GM18520 (cell line): Measurements from ENCODE around the gene MAST4.
A peak's percentile ranks its signal among the peaks of the same experiment; 100 is the strongest.

Source experiments
- ATAC-seq: cut with Tn5 transposase; IDR thresholded peaks from one replicate; pipeline ENCODE4 v1.9.1; 2021; ENCODE audit not compliant: unreplicated experiment

The MAST4 gene

DNA sequence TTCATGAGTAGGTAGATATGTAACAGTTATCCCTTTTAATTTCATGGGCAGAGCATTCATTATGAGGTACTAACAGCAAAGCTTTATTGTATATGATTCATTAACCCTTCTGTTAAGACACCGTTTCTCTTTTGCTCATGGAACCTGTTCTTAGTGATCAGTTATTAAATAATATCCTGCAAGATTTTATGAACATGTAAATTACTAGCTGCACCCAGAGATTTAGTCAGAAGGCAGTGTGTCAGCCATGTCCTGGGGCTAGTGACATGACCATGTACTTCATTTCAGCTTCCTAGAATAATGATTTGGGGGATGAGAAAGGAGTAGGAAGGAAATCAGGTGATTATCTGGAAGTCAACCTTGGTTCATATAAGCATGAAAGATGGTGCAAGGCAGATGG, 7.0 kb downstream of the MAST4 start:
- ATAC-seq: no peak

DNA sequence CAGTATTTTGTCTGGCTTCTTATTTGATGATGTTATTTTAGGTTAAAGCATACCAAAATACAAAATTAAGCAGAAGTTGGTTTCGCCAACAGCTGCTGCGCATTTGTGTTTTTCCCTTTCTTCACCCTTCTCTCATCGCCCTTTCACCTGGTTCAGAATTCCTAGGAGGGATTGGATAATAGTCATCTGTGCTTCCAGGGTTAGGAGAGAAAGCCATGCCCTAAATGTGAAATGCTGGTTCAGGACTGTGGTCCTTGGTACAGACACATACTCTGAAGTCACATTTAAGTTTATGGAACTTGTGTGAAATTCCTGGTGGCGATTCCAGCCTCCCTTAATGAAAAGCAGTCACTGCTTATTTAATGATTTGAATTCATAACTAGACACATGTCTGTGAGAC, 7.7 kb downstream of the MAST4 start:
- ATAC-seq: no peak

DNA sequence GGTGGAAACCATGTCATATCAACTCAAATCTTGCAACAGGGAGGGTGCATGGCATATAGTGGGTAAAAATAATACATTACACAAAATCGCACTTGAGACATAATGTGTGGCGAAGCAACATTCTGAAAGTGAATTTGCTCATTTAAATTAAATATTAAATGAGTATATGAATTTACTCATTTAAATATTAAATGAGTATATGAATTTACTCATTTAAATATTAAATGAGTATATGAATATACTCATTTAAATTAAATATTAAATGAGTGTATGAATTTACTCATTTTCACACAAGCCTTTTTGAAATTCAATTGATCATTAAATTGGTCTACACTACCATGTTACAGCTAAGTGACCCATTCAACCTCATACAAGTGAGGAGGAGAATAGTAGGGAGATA, 10.5 kb downstream of the MAST4 start:
- ATAC-seq: no peak

GRCh38 chr5:66608501-66608900, 12.3 kb downstream of the MAST4 start:
- ATAC-seq: no peak

- ATAC-seq: peak; percentile 41
Observed at GRCh38 chr5:66609615-66610014, 13.4 kb downstream of the MAST4 start.

GRCh38 chr5:66612226-66612625, 16.0 kb downstream of the MAST4 start:
- no peak for ATAC-seq

GRCh38 chr5:66615136-66615535, 18.9 kb downstream of the MAST4 start:
- no peak for ATAC-seq

GRCh38 chr5:66615894-66616293, 19.7 kb downstream of the MAST4 start:
- ATAC-seq: no peak

GRCh38 chr5:66616520-66617225, 20.5 kb downstream of the MAST4 start:
- no peak for ATAC-seq

DNA sequence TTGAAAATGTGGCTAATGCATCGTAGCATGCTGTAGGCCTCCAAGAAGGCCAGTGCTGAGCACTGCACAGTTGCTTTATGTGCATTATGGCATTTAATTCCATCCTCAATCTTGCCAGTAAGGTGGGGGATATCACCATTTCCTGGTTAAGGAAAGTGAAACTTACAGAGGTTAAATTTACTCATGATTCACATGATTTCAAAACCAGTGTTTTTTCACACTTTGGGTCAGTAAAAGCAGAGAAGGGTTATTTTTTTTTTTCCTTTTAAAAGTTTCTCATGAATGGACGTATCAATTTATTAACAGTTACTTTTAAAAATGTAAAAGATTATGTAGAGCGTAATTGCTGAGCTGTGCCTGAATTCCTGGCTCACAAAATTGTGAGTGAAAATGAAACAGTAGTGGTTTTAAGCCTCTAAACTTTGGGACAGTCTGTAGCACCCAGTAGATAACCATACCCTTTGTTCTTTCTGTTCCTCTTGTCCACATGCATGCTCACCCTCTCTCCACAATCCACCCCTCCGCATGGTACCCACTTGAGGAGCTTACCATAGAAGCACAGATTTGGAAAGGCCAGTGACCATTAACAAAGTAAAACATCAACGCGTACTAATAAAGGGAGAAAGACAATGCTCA, 21.2 kb downstream of the MAST4 start:
- ATAC-seq: no peak

GRCh38 chr5:66617991-66618768, 22.0 kb downstream of the MAST4 start:
- ATAC-seq: no peak

GRCh38 chr5:66620711-66621110, 24.5 kb downstream of the MAST4 start:
- no peak for ATAC-seq

DNA sequence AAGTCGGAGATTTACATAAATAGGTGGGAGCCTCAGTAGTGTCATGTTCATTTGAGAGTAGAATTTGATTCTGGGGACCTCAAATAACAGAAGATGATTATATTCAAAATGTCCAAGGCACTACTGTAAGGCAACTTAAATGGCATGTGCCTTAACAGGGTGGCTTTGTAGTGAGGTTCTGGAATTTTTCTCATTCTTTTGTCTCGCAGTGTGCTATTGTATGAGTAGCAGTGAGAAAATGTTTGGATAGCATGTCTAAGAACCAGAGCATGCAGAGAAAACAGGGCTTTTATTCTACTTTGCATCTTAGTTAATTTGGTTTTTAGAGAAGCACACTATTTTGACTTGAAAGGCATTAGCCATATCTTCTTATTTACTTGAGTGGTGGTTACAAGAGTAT, 25.0 kb downstream of the MAST4 start:
- ATAC-seq: no peak

- no peak for ATAC-seq
Observed at GRCh38 chr5:66621736-66622135, 25.5 kb downstream of the MAST4 start.

- no peak for ATAC-seq
Observed at GRCh38 chr5:66628561-66628960, 32.4 kb downstream of the MAST4 start.

- ATAC-seq: no peak
Observed at GRCh38 chr5:66629446-66629845, 33.3 kb downstream of the MAST4 start.

GRCh38 chr5:66633754-66634153, 37.6 kb downstream of the MAST4 start:
- ATAC-seq: no peak

GRCh38 chr5:66634601-66635000, 38.4 kb downstream of the MAST4 start:
- no peak for ATAC-seq

DNA sequence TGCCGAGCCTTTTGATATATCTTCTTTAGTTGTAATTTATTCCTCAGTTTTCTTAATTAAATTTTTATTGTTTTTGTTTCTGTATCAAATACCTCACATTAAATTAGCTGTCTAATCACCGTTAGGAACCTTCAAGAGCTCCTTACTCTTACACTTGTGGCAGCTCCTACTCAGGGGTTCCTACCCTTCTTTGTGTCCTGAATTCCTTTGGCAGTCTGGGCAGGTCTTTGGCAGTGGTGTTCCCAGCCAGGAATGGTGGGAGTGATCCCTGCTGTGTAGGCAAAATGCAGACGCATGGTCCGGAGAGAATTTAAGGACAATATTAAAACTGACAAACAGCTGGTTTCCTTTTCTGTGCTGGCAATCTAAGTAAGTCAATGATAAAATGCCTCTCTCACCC, 41.8 kb downstream of the MAST4 start:
- ATAC-seq: no peak

DNA sequence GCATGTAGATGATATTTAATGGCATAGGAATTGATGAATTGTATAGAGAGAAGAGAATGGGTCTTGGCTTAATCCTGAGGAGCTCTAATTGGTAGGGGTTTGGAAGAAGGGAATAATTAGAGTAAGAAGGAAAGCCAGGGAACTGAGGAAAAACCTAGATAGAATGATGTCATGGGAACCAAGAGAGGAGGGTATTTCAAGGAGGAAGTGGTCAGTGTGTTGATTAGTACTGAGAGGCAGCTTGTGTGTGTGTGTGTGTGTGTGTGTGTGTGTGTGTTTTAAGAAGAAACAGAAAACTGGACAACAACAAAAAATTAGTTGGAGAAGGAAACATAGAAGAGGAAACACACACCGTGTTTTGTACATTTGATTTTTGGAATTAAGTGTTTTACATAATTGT, 42.8 kb downstream of the MAST4 start:
- no peak for ATAC-seq

- ATAC-seq: no peak
Observed at GRCh38 chr5:66642538-66642937, 46.3 kb downstream of the MAST4 start.

DNA sequence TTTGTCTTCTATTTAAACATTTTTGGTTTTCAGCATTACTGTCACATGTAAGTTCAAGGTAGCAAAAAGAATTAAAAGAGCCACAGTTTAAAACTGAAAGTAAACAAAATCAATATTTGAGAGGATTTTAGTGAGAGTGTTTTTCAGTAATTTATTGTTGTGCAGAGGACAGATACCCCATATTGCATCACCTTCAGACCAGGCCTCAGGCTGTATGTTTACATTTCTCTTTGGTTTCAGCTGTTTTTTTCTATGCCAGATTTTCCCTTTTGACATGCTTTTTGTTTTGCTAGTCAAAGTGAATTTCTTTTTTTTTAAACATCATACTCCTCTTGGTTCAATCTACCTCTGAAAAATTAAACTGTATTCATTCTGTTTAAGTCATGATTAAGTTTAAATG, 47.2 kb downstream of the MAST4 start:
- ATAC-seq: no peak
